Activated T-cell treated with anti-CD3 and anti-CD28 coated beads, Interleukin-2, amount 50 U/mL, for 4 hours (primary cell): ENCODE results near the gene STK39. TPM values are rescaled to one million over a fixed set of nuclear protein-coding genes. Genes with fewer than 3 reads are reported as not detected.

Experiments
- ATAC-seq, 2 donors: fragments of 200-7000 bp; cut with Tn5 transposase; one replicate each; pipeline ENCODE4 v1.10.0; 2021
- DNase-seq: peaks from one replicate; pipeline ENCODE4 v3.0.0-alpha.2; 2020
- H3K27me3 Mint-ChIP-seq: one replicate; pipeline ENCODE4 v1.8.0; 2021; ENCODE audit warnings: low read depth, mixed read lengths
- H3K36me3 Mint-ChIP-seq: one replicate; pipeline ENCODE4 v1.8.0; 2022; ENCODE audit warnings: mixed read lengths; ENCODE audit not compliant: insufficient read depth
- H3K4me1 Mint-ChIP-seq: one replicate; pipeline ENCODE4 v1.8.0; 2021; ENCODE audit warnings: low read depth, mixed read lengths
- H3K4me3 Mint-ChIP-seq: one replicate; pipeline ENCODE4 v1.8.0; 2021; ENCODE audit warnings: mild to moderate bottlenecking, moderate library complexity, mixed read lengths
- H3K9me3 Mint-ChIP-seq: one replicate; pipeline ENCODE4 v1.8.0; 2021; ENCODE audit warnings: mixed read lengths
- total RNA-seq, 3 donors: library from RNA; stranded (reverse); gene quantifications; one replicate each; pipeline ENCODE4 v1.2.1, GENCODE V29; 2021

STK39 gene
- total RNA-seq, 3 donors from 2014 or later = 24.9 to 31.9 (median 31.5) TPM

GRCh38 chr2:167965907-167966761 lies 281.3 kb downstream of the STK39 start:
- ATAC-seq (no peak), DNase-seq (no peak)
- Mint-ChIP-seq H3K4me3 (no peak overlapping the region), H3K4me1 (peaks cover 7% of the 10 kb centered on the region), H3K36me3 (peaks cover 47% of the 10 kb centered on the region), H3K27me3 (no peaks in the 10 kb centered on the region), H3K9me3 (no peaks in the 10 kb centered on the region)

GRCh38 chr2:167964650-167965413 lies 282.6 kb downstream of the STK39 start:
- Mint-ChIP-seq H3K36me3 (peaks cover 45% of the 10 kb centered on the region), H3K9me3 (no peaks in the 10 kb centered on the region), H3K4me3 (no peak overlapping the region), H3K4me1 (peaks cover 7% of the 10 kb centered on the region), H3K27me3 (no peaks in the 10 kb centered on the region)
- ATAC-seq (no peak), DNase-seq (no peak)

- Mint-ChIP-seq H3K4me3 (no peak overlapping the region), H3K9me3 (no peaks in the 10 kb centered on the region), H3K27me3 (no peaks in the 10 kb centered on the region), H3K4me1 (peaks cover 7% of the 10 kb centered on the region), H3K36me3 (peaks cover 38% of the 10 kb centered on the region)
- DNase-seq (no peak), ATAC-seq (no peak)
Observed at GRCh38 chr2:167963899-167964649, 283.3 kb downstream of the STK39 start.

GRCh38 chr2:167962436-167963226 lies 284.8 kb downstream of the STK39 start:
- no peak for DNase-seq
- peaks cover 7% of the 10 kb centered on the region for H3K4me1 Mint-ChIP-seq
- ATAC-seq = no peak
- H3K4me3 Mint-ChIP-seq = no peak overlapping the region
- peaks cover 37% of the 10 kb centered on the region for H3K36me3 Mint-ChIP-seq
- H3K9me3 Mint-ChIP-seq = no peaks in the 10 kb centered on the region
- H3K27me3 Mint-ChIP-seq = no peaks in the 10 kb centered on the region

- no peak overlapping the region for H3K4me3 Mint-ChIP-seq
- peaks cover 42% of the 10 kb centered on the region for H3K36me3 Mint-ChIP-seq
- ATAC-seq (no peak), DNase-seq (no peak)
- no peaks in the 10 kb centered on the region for H3K27me3 Mint-ChIP-seq
- H3K4me1 Mint-ChIP-seq = peaks cover 7% of the 10 kb centered on the region
- no peaks in the 10 kb centered on the region for H3K9me3 Mint-ChIP-seq
Observed at GRCh38 chr2:167961536-167962048, 285.8 kb downstream of the STK39 start.

GRCh38 chr2:167960089-167960747 lies 287.2 kb downstream of the STK39 start:
- DNase-seq = no peak
- no peak for ATAC-seq
- Mint-ChIP-seq H3K9me3 (no peaks in the 10 kb centered on the region), H3K36me3 (peaks cover 40% of the 10 kb centered on the region), H3K4me1 (no peaks in the 10 kb centered on the region), H3K27me3 (no peaks in the 10 kb centered on the region), H3K4me3 (no peak overlapping the region)

- Mint-ChIP-seq H3K9me3 (no peaks in the 10 kb centered on the region), H3K4me1 (no peaks in the 10 kb centered on the region), H3K36me3 (peaks cover 27% of the 10 kb centered on the region), H3K4me3 (no peak overlapping the region), H3K27me3 (no peaks in the 10 kb centered on the region)
- DNase-seq (no peak), ATAC-seq (no peak)
Observed at GRCh38 chr2:167957662-167958061, 289.7 kb downstream of the STK39 start.

GRCh38 chr2:167955264-167955906 lies 292.0 kb downstream of the STK39 start:
- Mint-ChIP-seq H3K27me3 (no peaks in the 10 kb centered on the region), H3K4me3 (no peak overlapping the region), H3K4me1 (no peaks in the 10 kb centered on the region), H3K36me3 (peaks cover 17% of the 10 kb centered on the region), H3K9me3 (no peaks in the 10 kb centered on the region)
- ATAC-seq (no peak), DNase-seq (no peak)

GRCh38 chr2:167954495-167954894 lies 292.9 kb downstream of the STK39 start:
- ATAC-seq = no peak
- H3K4me3 Mint-ChIP-seq = no peak overlapping the region
- H3K4me1 Mint-ChIP-seq = no peaks in the 10 kb centered on the region
- H3K27me3 Mint-ChIP-seq = no peaks in the 10 kb centered on the region
- peaks cover 17% of the 10 kb centered on the region for H3K36me3 Mint-ChIP-seq
- H3K9me3 Mint-ChIP-seq = no peaks in the 10 kb centered on the region
- DNase-seq = no peak

GRCh38 chr2:167953776-167954175 lies 293.6 kb downstream of the STK39 start:
- Mint-ChIP-seq H3K4me1 (no peaks in the 10 kb centered on the region), H3K27me3 (no peaks in the 10 kb centered on the region), H3K4me3 (no peak overlapping the region), H3K9me3 (no peaks in the 10 kb centered on the region), H3K36me3 (peaks cover 17% of the 10 kb centered on the region)
- no peak for DNase-seq
- ATAC-seq = no peak

- DNase-seq (no peak), ATAC-seq (no peak)
- no peaks in the 10 kb centered on the region for H3K4me1 Mint-ChIP-seq
- H3K4me3 Mint-ChIP-seq = no peak overlapping the region
- no peaks in the 10 kb centered on the region for H3K27me3 Mint-ChIP-seq
- no peaks in the 10 kb centered on the region for H3K9me3 Mint-ChIP-seq
- peaks cover 9% of the 10 kb centered on the region for H3K36me3 Mint-ChIP-seq
Observed at GRCh38 chr2:167950571-167950970, 296.8 kb downstream of the STK39 start.

GRCh38 chr2:167946441-167946841 lies 301.0 kb downstream of the STK39 start:
- H3K4me3 Mint-ChIP-seq = no peak overlapping the region
- DNase-seq = no peak
- peaks cover 2% of the 10 kb centered on the region for H3K36me3 Mint-ChIP-seq
- H3K27me3 Mint-ChIP-seq = peaks cover 1% of the 10 kb centered on the region
- H3K9me3 Mint-ChIP-seq = peaks cover 3% of the 10 kb centered on the region
- no peaks in the 10 kb centered on the region for H3K4me1 Mint-ChIP-seq
- no peak for ATAC-seq
